Subcutaneous abdominal adipose tissue (tissue), 5 donors: ENCODE data around the gene KLRF1.

Source experiments
- H3K27ac ChIP-seq: one replicate; pipeline ENCODE4 v1.7.0; 2013; ENCODE audit warnings: low read depth, mild to moderate bottlenecking, inconsistent platforms, low read length, moderate library complexity
- H3K27me3 ChIP-seq, 5 donors: one replicate each; pipeline ENCODE4 v1.7.0; 2013; ENCODE audit warnings: low read length in 5 of 5, inconsistent platforms in 1 of 5; ENCODE audit not compliant: control insufficient read depth in 5 of 5, insufficient read depth in 4 of 5
- H3K36me3 ChIP-seq, 5 donors: one replicate each; pipeline ENCODE4 v1.7.0; 2013; ENCODE audit warnings: low read length in 5 of 5; ENCODE audit not compliant: control insufficient read depth in 5 of 5, insufficient read depth in 5 of 5
- H3K4me1 ChIP-seq, 5 donors: one replicate each; pipeline ENCODE4 v1.7.0; 2013; ENCODE audit warnings: low read length in 5 of 5, mild to moderate bottlenecking in 3 of 5, moderate library complexity in 1 of 5; ENCODE audit not compliant: control insufficient read depth in 5 of 5, insufficient read depth in 5 of 5
- H3K4me3 ChIP-seq, 5 donors: one replicate each; pipeline ENCODE4 v1.7.0; 2013; ENCODE audit warnings: low read length in 5 of 5, low read depth in 1 of 5
- H3K9ac ChIP-seq, 5 donors: one replicate each; pipeline ENCODE4 v1.7.0; 2013; ENCODE audit warnings: low read length in 5 of 5, mild to moderate bottlenecking in 4 of 5, moderate library complexity in 3 of 5
- H3K9me3 ChIP-seq, 5 donors: one replicate each; pipeline ENCODE4 v1.7.0; 2013; ENCODE audit warnings: low read length in 5 of 5; ENCODE audit not compliant: control insufficient read depth in 5 of 5
- donor health status: healthy.
- donor health status: healthy.
- donor health status: healthy.
- donor health status: healthy.
- donor health status: healthy.

KLRF1 gene

DNA sequence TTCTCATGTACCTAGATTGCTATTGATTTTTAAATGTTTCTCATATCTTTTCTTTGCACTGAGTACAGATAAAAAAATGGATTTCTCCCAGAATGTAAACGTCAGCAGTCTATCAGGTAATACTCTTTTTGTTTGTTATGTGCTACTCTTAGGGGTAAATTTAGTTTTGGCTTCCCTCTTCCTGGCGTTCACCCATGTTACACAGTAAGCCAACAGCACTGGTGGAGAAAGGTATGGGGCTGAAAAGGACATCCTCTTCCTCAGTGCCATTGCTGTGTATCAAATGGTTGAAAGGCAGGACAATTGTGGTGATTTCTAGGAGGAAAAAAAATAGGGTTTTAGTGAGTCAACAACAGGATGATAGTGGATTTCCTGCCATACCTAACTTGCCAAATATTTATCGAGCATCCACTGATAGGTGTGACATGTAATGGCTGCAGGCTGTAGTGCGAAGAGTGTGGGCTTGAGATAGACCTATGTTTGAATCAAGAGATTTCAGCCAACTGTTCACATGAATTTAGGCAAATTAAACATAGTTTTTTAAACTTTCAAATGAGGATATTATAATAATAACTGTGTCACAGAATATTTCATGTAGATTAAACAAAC, 61.5 kb downstream of the KLRF1 start:
- Histone ChIP-seq H3K27me3 (no peaks in the 10 kb centered on the region), H3K27ac (no peak overlapping the region), H3K4me1 (no peaks in the 10 kb centered on the region), H3K4me3 (no peak overlapping the region), H3K36me3 (no peaks in the 10 kb centered on the region), H3K9me3 (no peaks in the 10 kb centered on the region), H3K9ac (no peak overlapping the region)
